GM18520 (cell line): ENCODE measurements around the gene GDF3.
"Not testable (repeated sequence)": the region's sequence is repeated elsewhere in the genome, so short reads cannot be mapped to it uniquely, and the experiment has no call there.

Experiments used
- ATAC-seq: cut with Tn5 transposase; IDR thresholded peaks from one replicate; pipeline ENCODE4 v1.9.1; 2021; ENCODE audit not compliant: unreplicated experiment

The GDF3 gene

DNA sequence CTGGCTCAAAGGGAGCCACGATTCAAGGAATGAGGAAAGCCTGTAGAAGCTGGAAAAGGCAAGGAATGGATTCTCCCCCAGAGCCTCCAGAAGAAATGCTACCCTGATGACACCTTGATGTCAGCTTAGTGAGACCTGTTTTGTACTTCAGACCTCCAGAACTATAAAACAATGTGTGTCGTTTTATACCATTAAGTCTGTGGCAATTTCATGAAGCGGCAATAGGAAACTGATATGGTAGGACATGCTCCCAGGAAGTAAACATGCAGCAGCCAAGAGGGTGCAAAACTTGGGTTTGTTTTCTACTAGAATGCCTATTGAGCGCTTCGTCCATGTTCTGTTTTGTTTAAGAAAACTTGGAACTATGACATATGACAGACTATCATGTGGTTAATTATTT lies 27.4 kb downstream of the GDF3 start:
- no peak for ATAC-seq

DNA sequence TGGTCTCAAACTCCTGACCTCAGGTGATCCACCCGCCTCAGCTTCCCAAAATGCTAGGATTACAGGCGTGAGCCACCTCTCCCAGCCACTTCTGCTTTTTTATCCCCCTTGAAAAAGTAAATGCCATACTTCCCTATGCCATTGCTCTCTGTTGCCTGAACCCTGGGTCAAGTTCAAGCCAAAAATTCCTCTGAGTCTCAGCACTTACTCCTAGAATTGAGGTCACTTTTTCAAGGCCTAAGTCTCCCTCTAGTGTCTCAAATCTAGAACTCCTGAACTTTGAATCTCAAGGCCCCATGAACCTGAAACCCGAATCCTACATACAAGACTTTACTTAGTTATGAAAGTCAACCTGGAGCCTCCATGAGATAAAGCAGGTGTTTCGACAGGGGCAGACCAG lies 28.4 kb downstream of the GDF3 start:
- no peak for ATAC-seq

DNA sequence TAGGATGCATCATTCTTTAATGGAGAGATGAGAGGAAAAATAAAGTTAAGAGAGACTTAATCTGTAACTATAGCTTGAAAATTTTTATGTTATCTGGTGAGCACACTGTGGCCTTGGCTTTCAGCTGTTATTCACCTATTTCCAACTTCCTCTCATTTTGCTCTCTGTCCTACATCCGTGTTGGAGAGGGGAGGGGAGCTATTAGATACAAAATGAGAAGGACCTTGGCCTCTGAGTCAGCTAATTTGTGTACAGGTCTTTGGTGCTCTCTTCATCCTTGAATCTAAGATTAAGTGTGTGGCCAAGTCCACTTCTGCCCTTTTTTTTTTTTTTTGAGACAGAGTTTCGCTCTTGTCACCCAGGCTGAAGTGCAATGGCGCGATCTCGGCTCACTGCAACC lies 29.0 kb downstream of the GDF3 start:
- no peak for ATAC-seq

DNA sequence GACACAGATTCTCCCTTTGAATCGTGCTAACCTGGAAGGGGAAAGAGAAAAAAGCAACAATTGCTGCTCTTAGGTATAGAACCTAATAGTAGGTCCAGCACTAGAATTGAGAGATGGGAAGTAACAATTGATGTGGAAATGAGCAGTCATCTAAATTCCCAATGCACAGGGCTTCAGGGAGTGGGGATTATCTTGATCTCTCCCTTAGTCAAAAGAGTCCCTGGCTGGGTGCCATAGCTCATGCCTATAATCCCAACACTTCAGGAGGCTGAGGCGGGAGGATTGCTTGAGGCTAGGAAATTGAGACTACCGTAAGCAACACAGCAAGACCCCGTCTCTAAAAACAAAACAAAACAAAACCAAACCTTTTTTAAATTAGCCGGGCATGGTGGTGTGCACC lies 33.8 kb downstream of the GDF3 start:
- ATAC-seq: no peak

DNA sequence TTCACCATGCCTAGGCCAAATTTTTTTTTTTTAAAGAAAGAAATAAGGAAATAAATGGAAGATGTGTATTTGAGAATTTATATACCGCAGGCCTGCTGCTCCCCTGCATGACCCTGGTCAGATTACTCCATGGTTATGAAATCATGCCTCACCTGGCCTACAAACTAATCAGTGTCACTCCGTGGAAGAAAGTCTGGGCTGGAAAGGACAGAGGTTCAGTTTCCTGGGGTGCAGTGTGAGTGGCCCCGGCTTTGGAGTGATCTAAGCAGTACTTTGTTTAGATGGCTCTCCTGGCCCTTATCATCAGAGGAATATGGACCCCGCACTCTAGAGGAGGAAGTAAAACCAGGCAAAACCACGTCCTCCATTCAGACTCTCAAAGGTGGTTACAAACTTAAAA lies 39.5 kb downstream of the GDF3 start:
- no peak for ATAC-seq

DNA sequence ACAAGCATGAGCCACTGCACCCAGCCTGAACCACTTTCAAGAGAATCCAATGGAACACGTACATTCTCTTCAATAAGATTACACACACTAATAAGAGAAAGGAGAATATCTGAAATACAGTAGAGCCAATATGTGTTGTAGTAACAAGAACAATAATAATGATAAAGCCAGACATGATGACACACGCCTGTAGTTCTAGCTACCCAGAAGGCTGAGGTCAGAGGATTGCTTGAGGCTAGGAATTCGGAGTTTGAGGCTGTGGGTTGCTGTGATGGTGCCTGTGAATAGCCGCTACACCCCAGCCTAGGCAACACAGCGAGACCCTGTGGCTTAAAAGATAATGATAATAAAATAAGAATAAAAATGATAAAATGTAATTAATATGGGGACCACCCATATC lies 45.5 kb downstream of the GDF3 start:
- no peak for ATAC-seq

DNA sequence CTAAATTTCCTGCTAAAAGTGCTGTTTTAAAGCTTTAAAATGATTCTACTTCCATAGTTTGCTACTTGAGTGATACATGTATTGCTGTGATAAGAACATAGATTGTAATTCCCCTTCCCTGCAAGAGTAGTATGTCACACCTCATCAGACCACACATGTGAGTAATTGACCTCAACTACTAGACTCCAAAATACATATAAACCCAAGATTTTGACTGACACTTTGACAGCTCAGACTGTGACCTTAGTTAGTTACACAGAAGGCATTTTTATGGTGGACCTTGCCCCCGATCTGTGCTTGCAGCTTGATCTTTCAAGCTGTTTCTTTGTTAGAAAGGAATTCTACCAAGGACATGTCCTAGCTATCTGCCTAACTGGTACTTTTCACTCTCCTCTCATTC lies 48.5 kb downstream of the GDF3 start:
- no peak for ATAC-seq

DNA sequence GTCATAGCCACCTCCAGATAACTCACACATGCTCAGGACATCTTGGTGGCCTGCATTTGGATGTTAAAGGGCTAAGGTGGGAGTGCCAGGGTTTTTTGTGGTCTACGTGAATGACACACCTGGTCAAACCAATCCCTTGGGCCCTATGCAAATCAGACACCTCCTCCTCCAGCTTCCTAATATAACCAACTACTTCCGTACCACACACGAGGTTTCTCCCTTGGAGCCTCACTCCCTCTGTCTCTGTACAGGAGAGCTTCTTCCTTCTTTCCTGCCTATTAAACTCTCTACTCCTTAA lies 49.4 kb downstream of the GDF3 start:
- ATAC-seq: no peak

DNA sequence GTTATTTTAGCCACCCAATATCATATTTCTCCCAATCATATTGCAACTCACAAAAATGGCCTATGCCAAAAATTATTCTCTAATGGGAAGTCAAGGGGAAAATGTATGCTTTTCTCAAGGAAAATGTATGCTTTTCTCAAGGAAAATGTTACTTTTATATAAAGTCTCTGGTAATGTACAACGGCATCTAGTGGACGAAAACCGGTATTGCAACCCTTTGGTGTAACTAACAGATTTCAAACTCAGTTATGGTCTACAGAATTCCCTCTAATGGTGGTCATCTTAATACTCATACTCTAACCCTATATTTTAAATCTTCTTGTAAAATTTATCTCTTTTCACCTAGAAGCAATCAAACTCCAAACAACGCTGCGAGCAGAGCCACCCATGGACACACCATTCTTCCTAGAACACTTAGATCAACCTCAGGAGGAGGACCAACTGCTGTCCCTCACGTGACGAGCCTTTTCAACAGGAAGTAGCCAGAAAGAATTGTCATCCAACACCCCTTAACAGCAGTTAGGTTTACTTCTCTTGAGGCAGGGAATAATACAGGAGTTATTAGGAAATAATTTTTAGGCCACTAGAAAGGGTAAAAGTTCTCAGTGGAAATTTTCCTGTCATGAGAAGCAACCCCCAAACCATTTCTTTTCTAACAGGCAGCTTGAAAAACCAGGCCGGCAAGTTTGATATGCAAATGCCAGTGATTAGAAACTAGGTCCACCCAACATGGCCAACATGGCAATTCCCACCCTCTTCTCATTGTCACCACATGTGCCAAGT lies 50.0 kb downstream of the GDF3 start:
- ATAC-seq: no peak

DNA sequence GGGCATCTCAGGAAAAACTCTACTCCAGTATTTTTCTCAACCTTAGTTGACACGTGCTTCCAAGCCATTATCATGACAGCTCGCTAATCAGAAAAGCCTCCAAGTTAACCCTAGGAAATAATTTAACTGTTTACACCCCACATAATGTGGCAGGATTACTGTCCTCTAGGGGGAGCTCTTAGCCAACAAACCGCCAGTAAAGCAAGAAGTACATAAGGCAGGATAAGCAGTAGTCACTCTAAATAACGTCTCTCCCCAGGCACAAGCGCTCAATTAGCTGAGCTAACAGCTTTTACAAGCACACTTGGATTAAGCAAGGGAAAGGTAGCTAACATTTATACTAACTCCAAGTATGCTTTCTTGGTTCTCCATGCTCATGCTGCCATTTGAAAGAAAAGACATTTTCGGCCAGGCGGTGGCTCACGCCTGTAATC lies 52.7 kb downstream of the GDF3 start:
- ATAC-seq: no peak

DNA sequence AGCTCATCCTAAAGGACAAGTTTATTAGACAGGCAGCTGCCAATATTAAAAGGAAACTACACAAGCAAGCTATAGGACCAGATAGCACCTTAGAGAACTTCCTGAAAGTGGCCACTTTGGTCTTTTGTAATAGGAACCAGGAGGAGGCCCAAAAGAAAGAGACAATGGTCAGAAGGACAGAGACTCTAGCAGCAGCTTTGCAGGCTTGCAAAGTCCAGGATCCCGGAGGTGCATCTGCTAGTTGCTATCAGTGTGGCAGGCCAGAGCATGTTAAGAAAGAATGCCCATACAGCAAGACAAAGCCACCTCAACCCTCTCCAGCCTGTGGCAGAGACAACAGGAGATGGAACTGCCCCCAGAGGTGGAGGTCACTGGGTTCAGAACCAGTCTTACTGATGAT lies 53.3 kb downstream of the GDF3 start:
- ATAC-seq: no peak

DNA sequence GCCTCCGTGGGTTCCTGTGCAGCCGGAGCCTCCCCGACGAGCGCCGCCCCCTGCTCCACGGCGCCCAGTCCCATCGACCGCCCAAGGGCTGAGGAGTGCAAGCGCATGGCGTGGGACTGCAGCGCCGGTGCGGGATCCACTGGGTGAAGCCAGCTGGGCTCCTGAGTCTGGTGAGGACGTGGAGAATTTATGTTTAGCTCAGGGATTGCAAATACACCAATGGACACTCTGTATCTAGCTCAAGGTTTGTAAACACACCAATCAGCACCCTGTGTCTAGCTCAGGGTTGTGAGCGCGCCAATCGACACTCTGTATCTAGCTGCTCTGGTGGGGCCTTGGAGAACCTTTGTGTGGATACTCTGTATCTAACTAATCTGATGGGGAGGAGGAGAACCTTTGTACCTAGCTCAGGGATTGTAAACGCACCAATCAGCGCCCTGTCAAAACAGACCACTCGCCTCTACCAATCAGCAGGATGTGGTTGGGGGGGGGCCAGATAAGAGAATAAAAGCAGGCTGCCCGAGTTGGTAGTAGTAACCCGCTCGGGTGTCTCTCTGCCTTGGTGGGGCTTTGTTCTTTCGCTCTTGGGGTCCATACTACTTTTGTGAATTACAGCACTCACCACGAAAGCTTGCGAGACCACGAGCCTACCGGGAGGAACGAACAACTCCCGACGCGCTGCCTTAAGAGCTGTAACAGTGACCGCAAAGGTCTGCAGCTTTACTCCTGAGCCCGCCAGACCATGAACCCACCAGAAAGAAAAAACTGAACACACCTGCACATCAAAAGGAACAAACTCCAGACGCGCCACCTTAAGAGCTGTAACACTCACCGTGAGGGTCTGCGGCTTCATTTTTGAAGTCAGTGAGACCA lies 55.2 kb downstream of the GDF3 start:
- not testable (repeated sequence) for ATAC-seq
